A549 (cell line): ENCODE measurements around the gene MCU. TPM values are rescaled to one million over a fixed set of nuclear protein-coding genes. Genes with fewer than 3 reads are reported as not detected.

Source experiments
- ATAC-seq, 2 experiments: fragments of 200-7000 bp in 1 of 2; fragments of >200 bp in 1 of 2; cut with Nextera tagmentation in 1 of 2; cut with Tn5 transposase in 1 of 2; 3 replicates each; pipeline versions ENCODE4 v1.8.0 to v1.9.1; 2018 to 2020; ENCODE audit warnings: mild to moderate bottlenecking in 1 of 2, moderate library complexity in 1 of 2
- CTCF ChIA-PET: fragments of 300-600 bp; sonication (Branson Sonifier 250); formaldehyde crosslinking; extraction: SDS; loops from one replicate; lab custom pipeline; 2021; ENCODE audit warnings: antibody characterized with exemption, inconsistent platforms; lab: Yijun Ruan, JAX
- POLR2A ChIA-PET: fragments of 350-600 bp; formaldehyde crosslinking; extraction: SDS; loops from one replicate; lab custom pipeline; 2021; ENCODE audit warnings: antibody characterized with exemption, inconsistent platforms; lab: Yijun Ruan, JAX
- DNase-seq, 2 experiments: peaks; one replicate each; pipeline versions ENCODE4 v3.0.0 to v3.0.0-alpha.2; 2011 to 2016; ENCODE audit warnings: low read depth in 1 of 2, low spot score in 1 of 2
- FAIRE-seq: peaks from 2 replicates; lab custom pipeline; 2011; peaks lifted over from hg19 to GRCh38; lab: Jason Lieb, UNC
- H3K27ac ChIP-seq, 2 experiments: fragments of >200 bp; sonication (Bioruptor Twin); formaldehyde crosslinking; 3 replicates each; pipeline ENCODE4 v1.5.1; 2016 to 2017
- H3K4me1 ChIP-seq: fragments of >200 bp; sonication (Bioruptor Twin); formaldehyde crosslinking; 3 replicates; pipeline ENCODE4 v1.6.1; 2016
- H3K4me2 ChIP-seq: fragments of >200 bp; sonication (Bioruptor Twin); formaldehyde crosslinking; 3 replicates; pipeline ENCODE4 v1.6.1; 2016
- H3K4me3 ChIP-seq: fragments of >200 bp; sonication (Bioruptor Twin); formaldehyde crosslinking; 3 replicates; pipeline ENCODE4 v1.5.1; 2016
- H3K9me3 ChIP-seq: fragments of >200 bp; sonication (Bioruptor Twin); formaldehyde crosslinking; 3 replicates; pipeline ENCODE4 v1.6.1; 2016
- CBX8 ChIP-seq: fragments of 200-600 bp; sonication (generic); IDR thresholded peaks from 2 replicates; pipeline ENCODE4 v1.6.1; 2016
- CHD2 ChIP-seq: fragments of 150-350 bp; IDR thresholded peaks from 2 replicates; pipeline ENCODE4 v1.6.1; 2014; ENCODE audit warnings: low read length; ENCODE audit not compliant: partially characterized antibody
- FOSB ChIP-seq: fragments of 250-450 bp; sonication (Bioruptor Pico); IDR thresholded peaks from 2 replicates; pipeline ENCODE4 v1.5.0; 2020; ENCODE audit warnings: mild to moderate bottlenecking, moderate library complexity
- FOXS1 ChIP-seq: fragments of 250-450 bp; sonication (Bioruptor Pico); IDR thresholded peaks from 2 replicates; pipeline ENCODE4 v1.5.0; 2020; ENCODE audit warnings: mild to moderate bottlenecking, moderate library complexity
- HDAC2 ChIP-seq: fragments of 200-600 bp; sonication (generic); IDR thresholded peaks from 2 replicates; pipeline ENCODE4 v1.6.1; 2016
- HES2 ChIP-seq: fragments of >200 bp; sonication (Bioruptor Twin); formaldehyde crosslinking; IDR thresholded peaks from 2 replicates; pipeline ENCODE4 v1.6.1; 2016
- HOXA7 ChIP-seq: fragments of 250-450 bp; sonication (Bioruptor Pico); IDR thresholded peaks from 2 replicates; pipeline ENCODE4 v1.5.0; 2020; ENCODE audit warnings: mild to moderate bottlenecking, moderate library complexity
- HOXB13 ChIP-seq: fragments of 250-450 bp; sonication (Bioruptor Pico); IDR thresholded peaks from 2 replicates; pipeline ENCODE4 v1.5.0; 2020; ENCODE audit warnings: low read depth, mild to moderate bottlenecking, moderate library complexity
- JUN ChIP-seq, 2 experiments: fragments of >200 bp; sonication (Bioruptor Twin); formaldehyde crosslinking; IDR thresholded peaks; 2 replicates in 1 of 2; 3 replicates in 1 of 2; pipeline ENCODE4 v1.6.1; 2016 to 2017
- JUNB ChIP-seq: fragments of >200 bp; sonication (Bioruptor Twin); formaldehyde crosslinking; IDR thresholded peaks from 2 replicates; pipeline ENCODE4 v1.6.1; 2016
- KDM1A ChIP-seq: fragments of 200-600 bp; sonication (generic); IDR thresholded peaks from 2 replicates; pipeline ENCODE4 v1.6.1; 2016; ENCODE audit warnings: low read depth, mild to moderate bottlenecking
- MAFK ChIP-seq: fragments of 450-650 bp; IDR thresholded peaks from 2 replicates; pipeline ENCODE4 v1.6.1; 2014; ENCODE audit not compliant: partially characterized antibody
- NFE2L2 ChIP-seq: fragments of 150-350 bp; conservative IDR thresholded peaks from 2 replicates; pipeline ENCODE4 v1.6.1; 2014; ENCODE audit warnings: low read length
- RAD21 ChIP-seq, 2 experiments: fragments of >200 bp in 1 of 2; sonication (Bioruptor Twin) in 1 of 2; formaldehyde crosslinking in 1 of 2; IDR thresholded peaks in 1 of 2; conservative IDR thresholded peaks in 1 of 2; 2 replicates in 1 of 2; 3 replicates in 1 of 2; pipeline ENCODE4 v1.6.1; 2012 to 2018; ENCODE audit warnings: inconsistent platforms in 1 of 2
- SMC3 ChIP-seq: fragments of >200 bp; sonication (Bioruptor Twin); formaldehyde crosslinking; IDR thresholded peaks from 3 replicates; pipeline ENCODE4 v1.6.1; 2018; ENCODE audit warnings: inconsistent platforms
- TFCP2L1 ChIP-seq: fragments of 250-450 bp; sonication (Bioruptor Pico); IDR thresholded peaks from 2 replicates; pipeline ENCODE4 v1.5.0; 2021; ENCODE audit warnings: mild to moderate bottlenecking
- ZNF302 ChIP-seq: fragments of 250-450 bp; sonication (Bioruptor Pico); IDR thresholded peaks from 2 replicates; pipeline ENCODE4 v1.9.0; 2021; ENCODE audit warnings: inconsistent platforms, mild to moderate bottlenecking, moderate library complexity
- ZSCAN20 ChIP-seq: fragments of 250-450 bp; sonication (Bioruptor Pico); IDR thresholded peaks from 2 replicates; pipeline ENCODE4 v1.8.0; 2022; ENCODE audit warnings: mild to moderate bottlenecking, moderate library complexity
- WGBS: methylation state at CpG from one replicate; pipeline ENCODE4 v1.1.6; 2017; ENCODE audit errors: missing lambda C conversion rate; 5-methylcytosine and 5-hydroxymethylcytosine counted together
- polyA plus RNA-seq, 4 experiments: library from polyadenylated mRNA; depleted of rRNA in 3 of 4; stranded (reverse); fragments of >200 nt; fragmentation: RNase III in 1 of 4; extraction: RNeasy Plus Mini Kit Qiagen cat#74134 plus additional on column Dnase treatment in 1 of 4; gene quantifications; 2 replicates in 3 of 4; 3 replicates in 1 of 4; pipeline ENCODE4 v1.2.3, GENCODE V29; 2011 to 2017
- TF ChIP-seq, protein P1 (sequence below): fragments of 250-450 bp; sonication (Bioruptor Pico); IDR thresholded peaks from 2 replicates; pipeline ENCODE4 v1.5.0; 2020; ENCODE audit warnings: low read depth, mild to moderate bottlenecking, moderate library complexity
- TF ChIP-seq, protein P2 (sequence below): fragments of 450-650 bp; IDR thresholded peaks from 2 replicates; pipeline ENCODE4 v1.6.1; 2014; ENCODE audit warnings: antibody characterized with exemption
- TF ChIP-seq, protein P3 (sequence below): fragments of >200 bp; sonication (Bioruptor Twin); formaldehyde crosslinking; IDR thresholded peaks from 3 replicates; pipeline ENCODE4 v1.6.1; 2016
- TF ChIP-seq, protein P4 (sequence below): fragments of 200-600 bp; sonication (generic); IDR thresholded peaks from 2 replicates; pipeline ENCODE4 v1.6.1; 2016; ENCODE audit warnings: antibody characterized with exemption, mild to moderate bottlenecking, moderate library complexity

The MCU gene
- polyA plus RNA-seq, 2 of the 4 experiments (the other 2 are of a cell fraction), result 44.0 to 221 TPM

DNA sequence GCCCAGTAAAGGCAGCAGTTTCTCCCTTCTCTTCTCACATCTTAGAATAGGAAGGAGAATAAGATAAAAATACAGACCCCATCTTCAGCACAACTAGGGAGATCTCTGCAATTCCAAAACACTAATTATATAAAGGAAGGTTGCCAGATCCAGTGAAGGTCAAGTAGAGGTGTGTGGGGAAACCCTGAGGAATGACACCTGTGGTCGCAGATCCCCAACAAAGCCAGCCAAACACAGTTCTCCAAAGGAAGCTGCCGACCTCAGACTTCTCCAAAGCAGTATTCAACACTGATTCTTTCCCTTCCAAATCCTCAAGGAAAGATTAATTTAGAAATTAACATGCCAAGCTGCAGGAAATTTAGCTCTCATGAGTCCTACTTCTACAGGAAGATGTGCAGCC lies 138.7 kb downstream of the MCU start:
- no peak overlapping the region for H3K27ac ChIP-seq
- peaks cover 61% of the 10 kb centered on the region for H3K4me1 ChIP-seq
- CTCF ChIA-PET, result interaction anchor here (0.7 to 5.9 kb wide), 6 partner anchors 110 to 469 kb away, joined by 3 to 85 read pairs (median 4); no protein-coding TSS in a partner anchor
- DNase-seq (no peak), FAIRE-seq (no peak), ATAC-seq (no peak)
- no peak overlapping the region for H3K4me3 ChIP-seq
- no peaks in the 10 kb centered on the region for H3K9me3 ChIP-seq
- WGBS, result 51% methylated on average over 2 of the region's 2 CpGs
- POLR2A ChIA-PET, result no interaction called here
- no peak for TF ChIP-seq CBX8
- no peak for TF ChIP-seq CHD2
- TF ChIP-seq, protein P1, sequence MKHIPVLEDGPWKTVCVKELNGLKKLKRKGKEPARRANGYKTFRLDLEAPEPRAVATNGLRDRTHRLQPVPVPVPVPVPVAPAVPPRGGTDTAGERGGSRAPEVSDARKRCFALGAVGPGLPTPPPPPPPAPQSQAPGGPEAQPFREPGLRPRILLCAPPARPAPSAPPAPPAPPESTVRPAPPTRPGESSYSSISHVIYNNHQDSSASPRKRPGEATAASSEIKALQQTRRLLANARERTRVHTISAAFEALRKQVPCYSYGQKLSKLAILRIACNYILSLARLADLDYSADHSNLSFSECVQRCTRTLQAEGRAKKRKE (CRISPR knock-in tag), result no peak
- TF ChIP-seq, protein P2, sequence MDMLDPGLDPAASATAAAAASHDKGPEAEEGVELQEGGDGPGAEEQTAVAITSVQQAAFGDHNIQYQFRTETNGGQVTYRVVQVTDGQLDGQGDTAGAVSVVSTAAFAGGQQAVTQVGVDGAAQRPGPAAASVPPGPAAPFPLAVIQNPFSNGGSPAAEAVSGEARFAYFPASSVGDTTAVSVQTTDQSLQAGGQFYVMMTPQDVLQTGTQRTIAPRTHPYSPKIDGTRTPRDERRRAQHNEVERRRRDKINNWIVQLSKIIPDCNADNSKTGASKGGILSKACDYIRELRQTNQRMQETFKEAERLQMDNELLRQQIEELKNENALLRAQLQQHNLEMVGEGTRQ, result no peak
- TF ChIP-seq, all 56 proteins: peak for 0
- peak overlapping the region; percentile 2; the same call in 1 of the 3 replicates for H3K4me2 ChIP-seq

- no peak for DNase-seq
- H3K4me3 ChIP-seq, result no peak overlapping the region
Observed at GRCh38 chr10:72831696-72832409, 139.9 kb downstream of the MCU start.

GRCh38 chr10:72832701-72833100 lies 140.8 kb downstream of the MCU start:
- peak overlapping the region; percentile 58; the same call in 2 of the 3 replicates for H3K4me2 ChIP-seq
- no peak for FAIRE-seq

More at GRCh38 chr10:72831696-72832409, 139.9 kb downstream of the MCU start:
- ChIA-PET CTCF (interaction anchor here (0.9 to 5.9 kb wide), 4 partner anchors 111 to 470 kb away, joined by 3 to 89 read pairs (median 44); no protein-coding TSS in a partner anchor), POLR2A (no interaction called here)
- Histone ChIP-seq H3K4me2 (peak overlapping the region; percentile 58), H3K27ac (peak overlapping the region in 1 of 2 experiments; percentile 39; a peak in 2 of 6 replicates), H3K9me3 (no peaks in the 10 kb centered on the region)
- no peak for FAIRE-seq
- WGBS, result 48% methylated on average over 8 of the region's 8 CpGs
- TF ChIP-seq FOSB (CRISPR knock-in tag) (no peak), KDM1A (no peak), ZSCAN20 (CRISPR knock-in tag) (no peak), NFE2L2 (no peak), SMC3 (no peak), RAD21 (conservative IDR thresholded peaks at IDR 0.05 in 1 of 2, IDR thresholded peaks at IDR 0.05 in 1 of 2) (no peak), TFCP2L1 (CRISPR knock-in tag) (no peak), HOXB13 (CRISPR knock-in tag) (no peak), MAFK (no peak), ZNF302 (CRISPR knock-in tag) (no peak)
- TF ChIP-seq, protein P3, sequence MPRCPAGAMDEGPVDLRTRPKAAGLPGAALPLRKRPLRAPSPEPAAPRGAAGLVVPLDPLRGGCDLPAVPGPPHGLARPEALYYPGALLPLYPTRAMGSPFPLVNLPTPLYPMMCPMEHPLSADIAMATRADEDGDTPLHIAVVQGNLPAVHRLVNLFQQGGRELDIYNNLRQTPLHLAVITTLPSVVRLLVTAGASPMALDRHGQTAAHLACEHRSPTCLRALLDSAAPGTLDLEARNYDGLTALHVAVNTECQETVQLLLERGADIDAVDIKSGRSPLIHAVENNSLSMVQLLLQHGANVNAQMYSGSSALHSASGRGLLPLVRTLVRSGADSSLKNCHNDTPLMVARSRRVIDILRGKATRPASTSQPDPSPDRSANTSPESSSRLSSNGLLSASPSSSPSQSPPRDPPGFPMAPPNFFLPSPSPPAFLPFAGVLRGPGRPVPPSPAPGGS, result no peak
- TF ChIP-seq, all 56 proteins: peak for 0
- H3K4me1 ChIP-seq, result peaks cover 56% of the 10 kb centered on the region
- peak in 1 of 2 experiments; percentile 73; a peak in 3 of 6 replicates for ATAC-seq

More at GRCh38 chr10:72832701-72833100, 140.8 kb downstream of the MCU start:
- ATAC-seq, result no peak
- TF ChIP-seq, protein P4, sequence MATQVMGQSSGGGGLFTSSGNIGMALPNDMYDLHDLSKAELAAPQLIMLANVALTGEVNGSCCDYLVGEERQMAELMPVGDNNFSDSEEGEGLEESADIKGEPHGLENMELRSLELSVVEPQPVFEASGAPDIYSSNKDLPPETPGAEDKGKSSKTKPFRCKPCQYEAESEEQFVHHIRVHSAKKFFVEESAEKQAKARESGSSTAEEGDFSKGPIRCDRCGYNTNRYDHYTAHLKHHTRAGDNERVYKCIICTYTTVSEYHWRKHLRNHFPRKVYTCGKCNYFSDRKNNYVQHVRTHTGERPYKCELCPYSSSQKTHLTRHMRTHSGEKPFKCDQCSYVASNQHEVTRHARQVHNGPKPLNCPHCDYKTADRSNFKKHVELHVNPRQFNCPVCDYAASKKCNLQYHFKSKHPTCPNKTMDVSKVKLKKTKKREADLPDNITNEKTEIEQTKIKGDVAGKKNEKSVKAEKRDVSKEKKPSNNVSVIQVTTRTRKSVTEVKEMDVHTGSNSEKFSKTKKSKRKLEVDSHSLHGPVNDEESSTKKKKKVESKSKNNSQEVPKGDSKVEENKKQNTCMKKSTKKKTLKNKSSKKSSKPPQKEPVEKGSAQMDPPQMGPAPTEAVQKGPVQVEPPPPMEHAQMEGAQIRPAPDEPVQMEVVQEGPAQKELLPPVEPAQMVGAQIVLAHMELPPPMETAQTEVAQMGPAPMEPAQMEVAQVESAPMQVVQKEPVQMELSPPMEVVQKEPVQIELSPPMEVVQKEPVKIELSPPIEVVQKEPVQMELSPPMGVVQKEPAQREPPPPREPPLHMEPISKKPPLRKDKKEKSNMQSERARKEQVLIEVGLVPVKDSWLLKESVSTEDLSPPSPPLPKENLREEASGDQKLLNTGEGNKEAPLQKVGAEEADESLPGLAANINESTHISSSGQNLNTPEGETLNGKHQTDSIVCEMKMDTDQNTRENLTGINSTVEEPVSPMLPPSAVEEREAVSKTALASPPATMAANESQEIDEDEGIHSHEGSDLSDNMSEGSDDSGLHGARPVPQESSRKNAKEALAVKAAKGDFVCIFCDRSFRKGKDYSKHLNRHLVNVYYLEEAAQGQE, result no peak
- TF ChIP-seq JUN (IDR thresholded peaks at IDR 0.05) (no peak), JUNB (no peak), MAFK (no peak), HOXA7 (CRISPR knock-in tag) (no peak), FOSB (CRISPR knock-in tag) (no peak), CBX8 (no peak), HDAC2 (no peak), FOXS1 (CRISPR knock-in tag) (no peak), HES2 (no peak)
- ChIA-PET CTCF (interaction anchor here (0.8 to 5.9 kb wide), 12 partner anchors 16 to 471 kb away, joined by 3 to 89 read pairs (median 3); no protein-coding TSS in a partner anchor), POLR2A (interaction anchor here (0.9 to 2.1 kb wide), 2 partner anchors 139 to 141 kb away, joined by 3 to 5 read pairs; partner anchors contain the start of gene MCU)
- Histone ChIP-seq H3K27ac (no peak overlapping the region), H3K4me3 (no peak overlapping the region), H3K9me3 (no peaks in the 10 kb centered on the region), H3K4me1 (peaks cover 56% of the 10 kb centered on the region)
- no peak for DNase-seq
